ENCODE data around the gene TANGO6.
A peak's percentile ranks its signal among the peaks of the same experiment; 100 is the strongest.
"Not testable (repeated sequence)": the region's sequence is repeated elsewhere in the genome, so short reads cannot be mapped to it uniquely, and the experiment has no call there.

The TANGO6 gene

DNA sequence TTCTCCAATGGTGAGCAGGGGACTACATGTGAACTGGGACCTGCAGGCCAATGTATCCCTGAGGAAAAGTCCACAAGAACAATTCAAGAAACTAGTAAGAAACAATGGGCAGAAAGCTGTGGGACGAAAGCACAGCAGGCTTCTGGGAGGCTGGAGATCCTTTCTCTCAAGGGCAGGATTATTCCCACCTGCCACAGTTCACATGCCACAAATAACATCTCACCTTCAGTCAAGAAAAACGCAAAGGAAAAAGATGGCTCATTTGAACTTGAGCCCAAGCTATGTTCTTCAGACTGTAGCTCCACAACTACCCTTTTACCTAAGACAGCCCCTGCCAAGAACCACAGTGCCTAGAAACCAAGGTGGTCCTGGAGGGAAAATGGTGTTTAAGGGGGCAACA is 275.1 kb downstream of the TANGO6 start:
- no peak for DNase-seq (ENCODE audit: low spot score)

DNA sequence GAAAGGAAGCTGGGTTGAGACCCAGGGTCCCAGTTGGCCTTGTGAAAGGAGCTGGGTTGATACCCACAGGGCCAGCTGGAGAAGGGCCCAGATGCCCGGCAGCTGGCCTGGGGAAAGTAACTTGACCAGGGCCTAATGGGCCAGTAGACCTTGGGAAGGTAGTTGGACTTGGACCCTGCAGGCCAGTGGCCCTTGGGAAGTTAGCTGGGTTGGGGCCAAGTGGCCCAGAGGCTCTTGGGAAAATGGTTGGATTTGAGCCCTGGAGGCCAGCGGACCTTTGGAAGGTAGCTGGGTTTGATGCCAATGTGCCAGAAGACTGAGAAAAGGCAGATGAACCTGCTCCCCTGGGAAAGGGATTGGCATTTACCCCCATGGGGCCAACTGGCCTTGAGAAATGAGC is 275.7 kb downstream of the TANGO6 start:
- no peak for DNase-seq (ENCODE audit: low spot score)

DNA sequence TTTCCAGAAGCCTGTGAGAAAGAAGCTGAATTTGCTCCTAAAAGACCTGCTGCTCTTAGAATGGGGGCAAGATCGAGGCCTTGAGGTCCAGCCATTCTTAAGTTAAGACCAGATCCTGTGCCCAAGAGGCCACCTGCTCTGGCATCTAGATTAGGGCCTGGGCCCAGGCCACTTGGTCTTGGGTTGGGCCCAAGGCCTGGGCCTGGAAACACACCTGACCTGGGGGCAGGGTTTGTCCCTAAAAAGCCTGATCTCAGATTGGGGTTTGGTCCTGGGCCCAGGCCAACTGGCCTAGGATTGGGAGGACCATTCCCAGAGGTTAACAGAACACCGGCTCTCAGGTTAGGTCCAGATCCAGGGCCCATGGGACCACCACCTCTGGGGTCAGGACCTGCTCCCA is 276.2 kb downstream of the TANGO6 start:
- no peak for DNase-seq (ENCODE audit: low spot score)

DNA sequence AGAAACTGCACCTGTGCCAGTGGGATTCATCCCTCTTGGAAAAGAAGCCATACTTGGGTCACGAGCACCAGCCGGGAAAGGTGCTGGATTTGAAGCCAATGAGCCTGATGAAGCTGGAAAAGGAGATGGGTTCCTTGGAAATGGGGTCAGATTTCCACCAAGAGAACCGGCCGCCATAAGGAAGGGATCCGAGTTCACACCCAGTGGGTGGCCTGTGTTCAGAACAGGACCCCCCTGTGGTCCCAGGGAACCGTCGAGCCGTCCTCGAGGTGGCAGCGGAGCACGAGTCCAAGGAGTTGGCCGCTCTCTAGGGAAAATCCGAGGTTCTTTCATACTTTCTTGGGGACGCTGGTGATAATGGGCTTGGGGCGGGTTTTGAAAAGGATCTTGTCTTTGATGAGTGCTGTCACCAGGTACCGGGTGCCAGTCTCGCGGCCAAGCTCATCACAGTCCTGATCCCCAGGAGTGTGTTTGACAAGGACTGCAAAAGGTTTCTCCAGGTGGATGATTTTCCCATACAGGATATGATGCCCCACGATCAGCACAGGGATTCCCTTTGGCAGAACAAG is 276.8 kb downstream of the TANGO6 start:
- no peak for DNase-seq (ENCODE audit: low spot score)

DNA sequence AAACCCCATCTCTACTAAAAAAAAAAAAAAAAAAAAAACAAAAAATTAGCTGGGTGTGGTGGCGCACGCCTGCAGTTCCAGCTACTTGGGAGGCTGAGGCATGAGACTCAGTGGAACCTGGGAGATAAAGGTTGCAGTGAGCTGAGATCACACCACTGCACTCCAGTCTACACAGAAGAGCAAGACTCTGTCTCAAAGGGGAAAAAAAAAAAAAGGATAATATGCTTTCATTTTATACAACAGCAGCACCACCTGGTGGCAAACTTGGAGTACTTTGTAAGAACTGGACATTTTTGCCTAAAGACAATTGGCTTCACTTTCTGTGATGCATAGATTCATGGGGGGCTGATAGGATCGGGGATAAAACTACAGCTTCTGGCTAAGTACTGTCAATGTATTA is 280.6 kb downstream of the TANGO6 start:
- no peak for DNase-seq (ENCODE audit: low spot score)

DNA sequence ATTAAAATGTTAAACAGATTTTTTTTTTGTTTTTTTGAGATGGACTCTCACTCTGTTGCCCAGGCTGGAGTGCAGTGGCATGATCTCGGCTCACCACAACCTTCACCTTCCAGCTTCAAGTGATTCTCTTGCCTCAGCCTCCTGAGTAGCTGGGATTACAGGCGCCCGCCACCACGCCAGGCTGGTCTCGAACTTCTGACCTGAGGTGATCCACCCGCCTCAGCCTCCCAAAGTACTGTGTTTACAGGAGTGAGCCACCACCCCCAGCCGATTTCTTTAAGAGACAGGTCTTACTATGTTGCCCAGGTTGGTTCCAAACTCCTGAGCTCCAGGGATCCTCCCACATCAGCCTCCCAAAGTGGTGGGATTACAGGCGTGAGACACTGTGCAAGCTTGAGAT is 281.1 kb downstream of the TANGO6 start:
- not testable (repeated sequence) for DNase-seq (ENCODE audit: low spot score)

GRCh38 chr16:69124961-69125360 is 281.6 kb downstream of the TANGO6 start:
- DNase-seq (ENCODE audit: low spot score), result not testable (repeated sequence)

DNA sequence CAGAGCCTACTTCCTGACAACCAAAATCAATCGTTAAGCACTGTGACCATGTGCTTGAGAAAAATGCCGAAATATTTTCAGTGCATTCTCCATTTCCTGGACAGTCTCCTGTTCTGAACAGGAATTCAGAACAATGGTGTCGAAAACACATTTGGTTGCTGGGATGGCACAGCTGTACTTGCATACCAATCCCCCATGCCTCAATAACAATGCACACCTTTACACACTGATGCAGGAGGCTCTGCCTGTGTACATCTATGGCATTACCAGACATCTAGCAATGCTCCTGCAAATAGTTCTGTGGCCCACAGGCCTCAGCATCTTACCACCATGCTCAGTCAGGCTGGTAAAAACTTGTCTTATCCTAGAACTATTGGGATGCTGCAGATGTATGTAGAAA is 282.9 kb downstream of the TANGO6 start:
- no peak for DNase-seq (ENCODE audit: low spot score)

DNA sequence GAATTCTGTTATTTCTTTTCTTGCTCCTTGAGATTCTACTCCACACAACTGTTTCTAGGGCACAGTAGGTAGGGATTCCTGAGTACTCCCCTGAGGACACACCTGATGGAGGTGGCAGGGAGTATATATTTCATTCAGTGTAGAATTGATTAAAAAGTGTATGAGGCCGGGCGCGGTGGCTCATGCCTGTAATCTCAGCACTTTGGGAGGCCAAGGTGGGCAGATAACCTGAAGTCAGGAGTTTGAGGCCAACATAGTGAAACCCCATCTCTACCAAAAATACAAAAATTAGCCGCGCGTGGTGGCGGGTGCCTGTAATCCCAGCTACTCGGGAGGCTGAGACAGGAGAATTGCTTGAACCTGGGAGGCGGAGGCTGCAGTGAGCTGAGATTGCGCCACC is 283.5 kb downstream of the TANGO6 start:
- DNase-seq (ENCODE audit: low spot score), result not testable (repeated sequence)

DNA sequence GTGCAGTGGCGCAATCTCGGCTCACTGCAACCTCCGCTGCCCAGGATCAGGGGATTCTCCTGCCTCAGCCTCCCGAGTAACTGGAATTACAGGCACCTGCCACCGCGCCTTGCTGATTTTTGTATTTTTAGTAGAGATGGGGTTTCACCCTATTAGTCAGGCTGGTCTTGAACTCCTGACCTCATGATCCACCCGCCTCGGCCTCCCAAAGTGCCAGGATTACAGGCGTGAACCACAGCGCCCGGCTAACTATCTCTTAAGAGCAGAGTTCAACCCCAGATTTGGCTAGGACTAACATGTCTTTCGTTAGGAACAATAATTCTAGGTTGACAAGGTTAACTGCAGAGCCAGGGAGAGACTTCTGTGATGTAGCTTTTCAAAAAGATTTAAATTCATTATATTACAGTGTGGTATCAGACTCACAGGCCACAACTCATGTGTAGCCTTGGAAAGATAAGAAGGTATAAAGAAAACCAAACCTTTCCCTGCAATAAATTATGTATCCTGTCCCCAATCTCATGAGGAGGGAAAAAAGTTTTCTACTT is 284.7 kb downstream of the TANGO6 start:
- no peak for DNase-seq (ENCODE audit: low spot score)

- DNase-seq (ENCODE audit: low spot score), result no peak
Measured at GRCh38 chr16:69130461-69130860, 287.1 kb downstream of the TANGO6 start.

- no peak for DNase-seq (ENCODE audit: low spot score)
Measured at GRCh38 chr16:69131167-69131838, 288.0 kb downstream of the TANGO6 start.

DNA sequence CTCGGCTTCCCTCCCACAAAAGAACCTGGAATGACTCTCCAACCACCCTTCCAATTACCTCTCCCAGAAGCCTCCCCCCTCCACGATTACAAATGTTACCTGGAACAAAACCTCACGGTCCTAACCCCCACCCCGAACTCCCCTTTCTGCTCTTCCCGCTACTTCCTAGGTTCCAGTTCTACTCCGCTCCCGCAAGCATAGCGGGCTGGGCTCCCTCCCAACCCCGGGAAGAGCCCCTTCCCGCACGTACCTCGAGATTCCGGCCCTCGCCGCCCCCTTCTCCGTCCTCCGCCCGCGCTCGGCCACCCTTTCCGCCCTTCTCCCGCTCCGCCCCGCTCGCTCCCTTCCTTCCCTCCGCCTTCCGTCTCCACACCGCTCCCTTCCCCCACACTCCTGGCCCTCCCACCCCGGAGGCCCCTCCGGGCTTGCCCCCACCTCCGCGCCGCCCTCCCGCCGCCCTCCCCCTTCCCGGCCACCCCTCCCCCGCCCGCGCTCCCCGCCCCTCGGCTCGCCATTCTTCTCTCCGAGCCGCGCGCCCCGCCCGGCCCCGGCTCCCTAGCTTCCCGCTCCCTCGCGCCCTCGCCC is 288.6 kb downstream of the TANGO6 start:
- peak; percentile 90 for DNase-seq (ENCODE audit: low spot score)

DNA sequence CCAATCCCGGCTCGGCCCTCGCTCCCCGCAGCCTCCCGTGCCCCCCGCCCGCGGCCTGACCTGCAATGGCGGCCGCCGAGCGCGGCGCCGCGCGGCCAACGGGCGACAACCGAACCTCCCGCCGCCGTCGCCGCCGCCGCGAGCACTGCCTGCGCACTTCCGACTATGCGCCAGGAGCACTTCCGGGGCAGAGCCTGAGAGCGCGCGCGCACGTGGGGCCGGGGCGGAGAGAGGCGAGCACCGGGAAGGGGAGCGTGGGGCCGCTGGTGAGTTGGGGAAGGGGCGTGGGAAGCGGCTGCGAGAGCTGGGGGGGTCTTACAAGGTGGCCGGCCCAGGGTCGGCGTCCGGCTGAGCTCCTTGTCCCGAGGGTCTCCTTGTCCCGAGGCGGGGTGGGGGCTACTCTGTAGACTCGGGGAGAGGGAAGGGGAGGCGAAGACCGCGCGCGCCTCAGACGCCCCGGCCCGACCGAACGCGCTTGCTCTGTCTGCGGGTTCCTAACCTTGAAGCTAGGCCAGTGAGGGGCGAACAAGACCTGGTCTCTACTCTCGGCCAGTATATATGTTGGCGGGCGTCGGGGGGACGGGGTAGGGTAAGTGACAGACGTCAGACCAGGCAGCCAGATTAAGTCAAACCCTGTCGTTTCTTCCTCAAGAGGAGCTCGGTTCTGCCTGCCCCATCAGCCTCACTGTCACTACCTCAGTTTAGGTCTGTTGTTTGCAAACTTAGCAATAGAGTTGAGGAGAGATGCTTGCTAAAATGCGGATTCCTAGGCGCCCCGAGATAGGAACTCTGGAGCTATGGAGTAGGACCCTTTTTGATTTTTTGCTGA is 289.3 kb downstream of the TANGO6 start, which contains the start of the genes CHTF8 and UTP4:
Gene CHTF8, minus strand, starts transcription at position 165 of the 829 bp plus-strand sequence. CDS start 11,130 bp downstream, outside the sequence.
Gene UTP4, plus strand, starts transcription at position 226 of the 829 bp plus-strand sequence. CDS start 811 bp downstream, outside the sequence.
- DNase-seq (ENCODE audit: low spot score), result peak; percentile 93

DNA sequence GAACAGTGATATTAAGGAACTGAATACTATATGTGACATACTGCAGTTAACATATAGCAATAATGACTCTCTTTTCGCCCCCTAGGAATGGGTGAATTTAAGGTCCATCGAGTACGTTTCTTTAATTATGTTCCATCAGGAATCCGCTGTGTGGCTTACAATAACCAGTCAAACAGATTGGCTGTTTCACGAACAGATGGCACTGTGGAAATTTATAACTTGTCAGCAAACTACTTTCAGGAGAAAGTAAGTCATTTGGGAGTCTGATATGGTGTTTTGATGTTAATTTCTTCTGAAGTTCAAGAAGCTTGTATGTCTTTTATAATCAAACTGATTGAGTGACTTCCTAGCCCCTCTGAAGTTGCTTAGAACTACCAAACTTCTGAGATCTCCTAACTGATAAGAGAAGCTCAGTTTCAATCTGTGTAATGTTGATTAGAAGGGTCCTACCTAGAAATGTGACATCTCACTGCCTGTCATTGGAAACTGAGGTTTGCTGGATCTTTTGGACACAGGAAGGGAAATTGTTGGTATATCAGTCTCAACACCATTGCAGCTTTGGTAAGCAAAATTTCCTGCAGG is 290.1 kb downstream of the TANGO6 start:
- DNase-seq (ENCODE audit: low spot score), result no peak

Measured in left forelimb (tissue), 1 donor.